Kidney epithelial cell (primary cell): ENCODE results near the gene TTC32. TPM values are rescaled to one million over a fixed set of nuclear protein-coding genes. Genes with fewer than 3 reads are reported as not detected.

ENCODE experiments used
- DNase-seq: peaks from one replicate; pipeline ENCODE4 v3.0.0-alpha.2; 2010; ENCODE audit warnings: low read depth
- H3K27me3 ChIP-seq: 2 replicates; pipeline ENCODE4 v1.6.0; 2011; ENCODE audit warnings: low read length; ENCODE audit not compliant: control insufficient read depth, insufficient read depth
- H3K36me3 ChIP-seq: 2 replicates; pipeline ENCODE4 v1.5.1; 2011; ENCODE audit warnings: low read length; ENCODE audit not compliant: control insufficient read depth, insufficient read depth
- H3K4me3 ChIP-seq: 2 replicates; pipeline ENCODE4 v1.5.1; 2011; ENCODE audit warnings: low read depth, mild to moderate bottlenecking, control low read depth, low read length
- total RNA-seq: library from RNA; depleted of rRNA; stranded (reverse); fragments of >200 nt; gene quantifications from 2 replicates; pipeline ENCODE4 v1.2.3, GENCODE V29; 2015
- TF ChIP-seq, protein P1 (sequence below): IDR thresholded peaks from 2 replicates; pipeline ENCODE4 v1.5.1; 2011; ENCODE audit warnings: mild to moderate bottlenecking, moderate library complexity, low read length, control low read depth, inconsistent platforms; ENCODE audit not compliant: insufficient read depth, poor library complexity, severe bottlenecking

TTC32 gene
- total RNA-seq, 1 donor from 2014 or later, result 2.8 TPM

DNA sequence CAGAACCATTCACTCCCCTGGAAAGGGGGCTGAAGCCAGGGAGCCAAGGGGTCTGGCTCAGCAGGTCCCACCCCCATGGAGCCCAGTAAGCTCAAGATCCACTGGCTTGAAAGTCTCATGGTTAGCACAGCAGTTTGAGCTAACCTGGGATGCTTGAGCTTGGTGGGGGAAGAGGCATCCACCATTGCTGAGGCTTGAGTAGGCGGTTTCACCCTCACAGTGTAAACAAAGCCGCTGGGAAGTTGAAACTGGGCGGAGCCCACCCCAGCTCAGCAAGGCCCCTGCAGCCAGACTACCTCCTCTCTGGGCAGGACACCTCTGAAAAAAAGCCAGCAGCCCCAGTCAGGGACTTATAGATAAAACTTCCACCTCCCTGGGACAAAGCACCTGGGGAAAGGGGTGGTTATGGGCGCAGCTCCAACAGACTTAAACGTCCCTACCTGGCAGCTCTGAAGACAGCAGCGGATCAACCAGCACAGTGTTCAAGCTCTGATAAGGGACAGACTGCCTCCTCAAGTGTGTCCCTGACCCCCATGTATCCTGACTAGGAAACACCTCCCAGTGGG is 14.7 kb upstream of the TTC32 start:
- Histone ChIP-seq H3K27me3 (no peaks in the 10 kb centered on the region), H3K4me3 (no peak overlapping the region), H3K36me3 (no peaks in the 10 kb centered on the region)
- TF ChIP-seq, protein P1, sequence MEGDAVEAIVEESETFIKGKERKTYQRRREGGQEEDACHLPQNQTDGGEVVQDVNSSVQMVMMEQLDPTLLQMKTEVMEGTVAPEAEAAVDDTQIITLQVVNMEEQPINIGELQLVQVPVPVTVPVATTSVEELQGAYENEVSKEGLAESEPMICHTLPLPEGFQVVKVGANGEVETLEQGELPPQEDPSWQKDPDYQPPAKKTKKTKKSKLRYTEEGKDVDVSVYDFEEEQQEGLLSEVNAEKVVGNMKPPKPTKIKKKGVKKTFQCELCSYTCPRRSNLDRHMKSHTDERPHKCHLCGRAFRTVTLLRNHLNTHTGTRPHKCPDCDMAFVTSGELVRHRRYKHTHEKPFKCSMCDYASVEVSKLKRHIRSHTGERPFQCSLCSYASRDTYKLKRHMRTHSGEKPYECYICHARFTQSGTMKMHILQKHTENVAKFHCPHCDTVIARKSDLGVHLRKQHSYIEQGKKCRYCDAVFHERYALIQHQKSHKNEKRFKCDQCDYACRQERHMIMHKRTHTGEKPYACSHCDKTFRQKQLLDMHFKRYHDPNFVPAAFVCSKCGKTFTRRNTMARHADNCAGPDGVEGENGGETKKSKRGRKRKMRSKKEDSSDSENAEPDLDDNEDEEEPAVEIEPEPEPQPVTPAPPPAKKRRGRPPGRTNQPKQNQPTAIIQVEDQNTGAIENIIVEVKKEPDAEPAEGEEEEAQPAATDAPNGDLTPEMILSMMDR, result no peak
- no peak for DNase-seq

DNA sequence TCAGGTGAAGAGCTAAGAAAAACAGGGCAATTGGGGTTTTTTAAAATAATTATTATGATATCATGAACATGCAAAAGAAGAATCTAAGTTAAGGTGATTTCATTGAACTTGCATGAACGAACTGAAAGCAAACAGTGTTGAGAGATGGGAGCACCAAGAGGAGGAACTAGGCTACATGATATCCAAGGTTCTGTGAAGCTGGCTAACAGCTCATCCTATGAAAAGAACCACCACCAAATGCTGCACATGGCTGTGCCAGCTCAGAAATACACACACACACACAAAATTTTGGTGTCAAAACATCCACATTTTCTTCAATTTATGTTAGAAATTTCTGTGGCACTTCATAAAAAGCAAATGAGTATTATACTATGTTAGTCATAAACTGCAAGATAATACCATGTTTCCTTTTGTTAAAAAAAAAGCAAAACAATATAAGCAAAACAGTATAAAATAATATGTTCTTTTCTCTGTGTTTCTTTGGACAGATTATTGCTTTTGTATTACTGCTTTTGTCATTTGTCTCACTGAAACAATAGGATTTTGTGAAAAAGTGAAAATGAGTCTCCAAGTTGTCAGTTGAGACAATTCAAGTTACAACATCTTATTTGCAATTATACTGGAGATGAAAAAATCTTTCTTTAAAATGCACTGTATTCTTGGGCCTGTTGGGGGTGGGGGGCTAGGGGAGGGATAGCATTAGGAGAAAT is 12.6 kb upstream of the TTC32 start:
- no peak for DNase-seq
- H3K36me3 ChIP-seq, result no peaks in the 10 kb centered on the region
- TF ChIP-seq, protein P1, result no peak
- no peaks in the 10 kb centered on the region for H3K27me3 ChIP-seq
- no peak overlapping the region for H3K4me3 ChIP-seq

DNA sequence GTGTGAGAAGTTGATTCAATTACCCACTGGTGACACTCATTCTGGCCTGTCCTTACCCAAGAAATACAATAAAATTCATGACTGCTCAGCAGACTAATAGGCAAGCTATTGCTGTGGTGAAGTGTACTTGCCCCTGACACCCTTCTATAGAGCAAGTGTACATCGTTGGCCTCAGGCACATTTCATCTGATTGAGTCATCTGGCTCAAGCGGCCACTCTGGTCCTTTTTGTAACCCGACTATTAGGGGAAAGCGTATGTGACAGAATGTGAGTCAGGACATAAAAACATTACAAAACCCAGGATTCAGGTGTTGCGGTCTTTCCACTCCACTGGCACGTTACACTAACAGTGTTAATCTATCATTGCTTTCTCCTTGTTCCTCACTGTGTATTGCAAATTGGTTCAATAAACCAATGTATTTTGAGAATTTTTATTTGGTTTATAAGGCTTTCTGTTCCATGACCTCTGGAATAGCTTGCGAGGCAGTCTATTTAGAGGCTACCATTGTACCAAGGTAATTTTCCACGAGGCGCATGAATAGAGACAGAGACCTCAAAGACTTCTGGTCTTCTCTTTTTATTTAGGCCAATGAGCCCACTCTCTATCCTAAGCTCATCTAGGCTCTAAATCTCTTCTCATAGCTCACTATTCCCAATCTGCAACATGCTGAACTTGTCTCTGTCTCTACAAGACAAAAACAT is 10.2 kb upstream of the TTC32 start:
- DNase-seq, result peak; percentile 99
- Histone ChIP-seq H3K36me3 (no peaks in the 10 kb centered on the region), H3K27me3 (no peaks in the 10 kb centered on the region), H3K4me3 (no peak overlapping the region)
- TF ChIP-seq, protein P1, result no peak

- H3K4me3 ChIP-seq, result peak overlapping the region; percentile 72
- no peak for DNase-seq
- no peaks in the 10 kb centered on the region for H3K36me3 ChIP-seq
- no peaks in the 10 kb centered on the region for H3K27me3 ChIP-seq
- TF ChIP-seq, protein P1, result no peak
Observed at GRCh38 chr2:19902216-19902740, 495 bp upstream of the TTC32 start.

DNA sequence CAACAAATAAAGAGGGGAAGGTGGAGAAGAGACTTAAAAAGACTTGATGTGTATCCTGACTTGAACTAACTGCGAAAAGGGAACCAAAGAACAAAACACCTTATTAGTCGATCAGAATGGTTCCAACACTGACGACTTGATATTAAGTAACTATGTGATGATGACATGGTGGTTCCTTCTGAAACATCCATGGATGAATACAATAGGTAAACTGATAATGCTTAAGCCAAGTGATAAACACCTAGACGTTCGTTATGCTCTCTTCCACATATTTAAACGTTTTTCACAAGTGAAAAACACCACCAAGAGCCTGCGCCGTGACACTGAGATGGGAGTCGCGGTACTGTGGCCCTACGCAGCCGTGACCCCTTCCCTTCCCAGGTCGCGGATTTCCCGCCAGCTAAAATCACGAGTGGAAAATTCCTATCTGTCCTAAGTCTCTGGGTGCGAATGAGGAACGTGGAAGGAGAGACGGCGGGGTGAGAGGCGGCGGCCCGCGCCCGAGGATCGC is 797 bp downstream of the TTC32 start:
- Histone ChIP-seq H3K36me3 (no peaks in the 10 kb centered on the region), H3K4me3 (peak overlapping the region; percentile 72), H3K27me3 (no peaks in the 10 kb centered on the region)
- DNase-seq, result no peak
- TF ChIP-seq, protein P1, result no peak
